IMR-90 (cell line): ENCODE measurements around the gene SLC29A1. TPM values are rescaled to one million over a fixed set of nuclear protein-coding genes. Genes with fewer than 3 reads are reported as not detected.

Experiments used
- ATAC-seq: fragments of 200-7000 bp; cut with Tn5 transposase; 2 replicates; pipeline ENCODE4 v1.9.1; 2020; ENCODE audit warnings: low read depth, mild to moderate bottlenecking, moderate library complexity
- BruUV-seq: library from RNA; stranded (reverse); fragments of 400-500 nt; replicated peaks from 2 replicates; lab custom pipeline; 2021; lab: Mats Ljungman, UMichigan
- CTCF ChIA-PET: fragments of 300-600 bp; formaldehyde crosslinking; extraction: SDS; loops from one replicate; lab custom pipeline; 2021; ENCODE audit warnings: antibody characterized with exemption; lab: Yijun Ruan, JAX
- POLR2A ChIA-PET: fragments of 300-600 bp; sonication (Branson Sonifier 250); formaldehyde crosslinking; loops from one replicate; lab custom pipeline; 2022; ENCODE audit warnings: antibody characterized with exemption; ENCODE audit not compliant: unreplicated experiment; lab: Charles Lee
- DNase-seq: peaks from one replicate; pipeline ENCODE4 v3.0.0; 2013
- H2AFZ ChIP-seq: replicated peaks from 2 replicates; pipeline ENCODE3; 2013; ENCODE audit warnings: low read length, mild to moderate bottlenecking; ENCODE audit not compliant: poor library complexity
- H2AK5ac ChIP-seq: 2 replicates; pipeline ENCODE4 v1.6.1; 2013; ENCODE audit warnings: low read depth, low read length, inconsistent platforms
- H2AK9ac ChIP-seq: replicated peaks from 2 replicates; pipeline ENCODE3; 2013; ENCODE audit warnings: mild to moderate bottlenecking, low read depth, low read length, moderate library complexity; ENCODE audit not compliant: poor library complexity
- H2BK120ac ChIP-seq: 2 replicates; pipeline ENCODE4 v1.6.1; 2013; ENCODE audit warnings: low read depth, low read length, inconsistent platforms
- H2BK15ac ChIP-seq: 3 replicates; pipeline ENCODE4 v1.6.1; 2013; ENCODE audit warnings: low read depth, low read length, inconsistent platforms
- H2BK20ac ChIP-seq: 2 replicates; pipeline ENCODE4 v1.6.1; 2013; ENCODE audit warnings: low read depth, mild to moderate bottlenecking, inconsistent platforms, low read length, moderate library complexity
- H2BK5ac ChIP-seq: 2 replicates; pipeline ENCODE4 v1.6.1; 2013; ENCODE audit warnings: mild to moderate bottlenecking, low read depth, low read length, inconsistent platforms; ENCODE audit not compliant: poor library complexity, severe bottlenecking
- H3K14ac ChIP-seq: replicated peaks from 2 replicates; pipeline ENCODE4 v1.6.1; 2013; ENCODE audit warnings: low read depth, low read length, inconsistent platforms
- H3K18ac ChIP-seq: 2 replicates; pipeline ENCODE4 v1.6.1; 2013; ENCODE audit warnings: low read depth, low read length, control low read depth
- H3K23ac ChIP-seq: 2 replicates; pipeline ENCODE4 v1.6.1; 2013; ENCODE audit warnings: low read depth, low read length, inconsistent platforms
- H3K27ac ChIP-seq: 2 replicates; pipeline ENCODE4 v1.5.1; 2013; ENCODE audit warnings: mild to moderate bottlenecking, control low read depth, low read length; ENCODE audit not compliant: insufficient read depth
- H3K27me3 ChIP-seq: 2 replicates; pipeline ENCODE4 v1.6.1; 2013; ENCODE audit warnings: low read length; ENCODE audit not compliant: control insufficient read depth, insufficient read depth
- H3K36me3 ChIP-seq: 2 replicates; pipeline ENCODE4 v1.6.1; 2013; ENCODE audit warnings: low read length, mixed read lengths; ENCODE audit not compliant: control insufficient read depth, insufficient read depth
- H3K4ac ChIP-seq: 2 replicates; pipeline ENCODE4 v1.6.1; 2013; ENCODE audit warnings: low read depth, low read length, inconsistent platforms
- H3K4me1 ChIP-seq: 2 replicates; pipeline ENCODE4 v1.6.1; 2013; ENCODE audit warnings: low read length, mixed read lengths; ENCODE audit not compliant: control insufficient read depth, insufficient read depth
- H3K4me2 ChIP-seq: 2 replicates; pipeline ENCODE4 v1.6.1; 2013; ENCODE audit warnings: low read depth, mild to moderate bottlenecking, control low read depth, low read length, moderate library complexity
- H3K4me3 ChIP-seq: 2 replicates; pipeline ENCODE4 v1.5.1; 2013; ENCODE audit warnings: low read depth, mild to moderate bottlenecking, control low read depth, low read length, moderate library complexity; ENCODE audit not compliant: insufficient read depth
- H3K56ac ChIP-seq: 2 replicates; pipeline ENCODE4 v1.6.1; 2013; ENCODE audit warnings: low read length, inconsistent platforms; ENCODE audit not compliant: insufficient read depth; ENCODE audit errors: extremely low read depth
- H3K79me1 ChIP-seq, 2 experiments: 2 replicates each; pipeline ENCODE4 v1.6.1; 2013; ENCODE audit warnings: low read length in 2 of 2, inconsistent platforms in 1 of 2, low read depth in 1 of 2
- H3K9ac ChIP-seq: 2 replicates; pipeline ENCODE4 v1.6.1; 2013; ENCODE audit warnings: low read depth, low read length, control low read depth
- H3K9me1 ChIP-seq: 2 replicates; pipeline ENCODE4 v1.6.1; 2013; ENCODE audit warnings: low read length, inconsistent platforms; ENCODE audit not compliant: insufficient read depth
- H3K9me3 ChIP-seq: 2 replicates; pipeline ENCODE4 v1.6.1; 2013; ENCODE audit warnings: low read length; ENCODE audit not compliant: control insufficient read depth, insufficient read depth
- H4K20me1 ChIP-seq: 2 replicates; pipeline ENCODE4 v1.6.1; 2013; ENCODE audit warnings: low read length, inconsistent platforms; ENCODE audit not compliant: insufficient read depth
- H4K5ac ChIP-seq: 2 replicates; pipeline ENCODE4 v1.6.1; 2013; ENCODE audit warnings: mild to moderate bottlenecking, low read depth, low read length, control low read depth
- H4K8ac ChIP-seq, 2 experiments: 2 replicates each; pipeline ENCODE4 v1.6.1; 2013; ENCODE audit warnings: low read depth in 2 of 2, low read length in 2 of 2, control low read depth in 1 of 2, inconsistent platforms in 1 of 2
- H4K91ac ChIP-seq: 2 replicates; pipeline ENCODE4 v1.6.1; 2013; ENCODE audit warnings: low read depth, low read length, inconsistent platforms; ENCODE audit not compliant: insufficient read depth
- CHD1 ChIP-seq: IDR thresholded peaks from 2 replicates; pipeline ENCODE4 v1.6.1; 2012; ENCODE audit warnings: low read depth, low read length, improper control_type of control experiment
- CTCF ChIP-seq: conservative IDR thresholded peaks from 2 replicates; pipeline ENCODE4 v1.5.1; 2012; ENCODE audit warnings: mild to moderate bottlenecking, low read depth, low read length, improper control_type of control experiment
- ELK1 ChIP-seq: fragments of 150-350 bp; IDR thresholded peaks from 2 replicates; pipeline ENCODE4 v1.6.1; 2016; ENCODE audit warnings: low read depth, mild to moderate bottlenecking, low read length, moderate library complexity, borderline replicate concordance
- MAZ ChIP-seq: IDR thresholded peaks from 2 replicates; pipeline ENCODE4 v1.6.1; 2012; ENCODE audit warnings: low read depth, mild to moderate bottlenecking, low read length, improper control_type of control experiment, moderate library complexity, borderline replicate concordance
- NFE2L2 ChIP-seq: fragments of 150-350 bp; IDR thresholded peaks from 2 replicates; pipeline ENCODE4 v1.6.1; 2016; ENCODE audit warnings: low read depth, mild to moderate bottlenecking, low read length
- RAD21 ChIP-seq: IDR thresholded peaks from 2 replicates; pipeline ENCODE4 v1.6.1; 2012; ENCODE audit warnings: low read length, improper control_type of control experiment
- RCOR1 ChIP-seq: IDR thresholded peaks from 2 replicates; pipeline ENCODE4 v1.6.1; 2012; ENCODE audit warnings: mild to moderate bottlenecking, low read length, improper control_type of control experiment; ENCODE audit not compliant: insufficient replicate concordance
- RFX5 ChIP-seq: IDR thresholded peaks from 2 replicates; pipeline ENCODE4 v1.8.0; 2012; ENCODE audit warnings: low read depth, mild to moderate bottlenecking, low read length, moderate library complexity
- WGBS, 2 experiments: methylation state at CpG; one replicate each; pipeline versions ENCODE4 v1.1.5 to v1.1.7; 2013; ENCODE audit warnings: missing lambda C conversion rate in 2 of 2; ENCODE audit not compliant: insufficient read length in 1 of 2; ENCODE audit errors: extremely low coverage in 2 of 2; 5-methylcytosine and 5-hydroxymethylcytosine counted together
- dilution Hi-C: fragments of 300-500 bp; cut with HindIII; formaldehyde crosslinking; loops from one replicate; pipeline ENCODE4 v1.14.3; 2018; ENCODE audit warnings: low sequenced_read_pairs; ENCODE audit not compliant: unreplicated experiment
- in situ Hi-C: fragments of 300-500 bp; cut with MboI; formaldehyde crosslinking; loops from 3 replicates; pipeline ENCODE4 v1.14.3; 2019; ENCODE audit warnings: low sequenced_read_pairs, inconsistent platforms, mixed read lengths
- intact Hi-C: fragments of 100-400 bp; cut with micrococcal nuclease; formaldehyde crosslinking; loops from 2 replicates; pipeline ENCODE4 v1.10.0; 2022
- polyA plus RNA-seq, 3 experiments: library from polyadenylated mRNA; depleted of rRNA; stranded (reverse); fragments of >200 nt; gene quantifications; 2 replicates each; pipeline ENCODE4 v1.2.3, GENCODE V29; 2012; ENCODE audit warnings: low replicate concordance in 1 of 3
- total RNA-seq: library from RNA; depleted of rRNA; stranded (reverse); fragments of >200 nt; gene quantifications from 2 replicates; pipeline ENCODE4 v1.2.3, GENCODE V29; 2012

Gene SLC29A1
- total and polyA plus RNA-seq, 2 of the 4 experiments (the other 2 are of a cell fraction): 4.1 to 22.1 TPM

- POLR2A ChIA-PET: no interaction called here
- no peaks in the 10 kb centered on the region for H4K20me1 ChIP-seq
- no peak for DNase-seq
These were observed 15.4 kb upstream of the SLC29A1 start for GRCh38 chr6:44207966-44208365.

More at GRCh38 chr6:44207966-44208365, 15.4 kb upstream of the SLC29A1 start:
- in situ Hi-C loops: no loop called here
- H3K36me3 ChIP-seq: no peaks in the 10 kb centered on the region
- no peak overlapping the region for H3K4me3 ChIP-seq
- no peak overlapping the region for H2AFZ ChIP-seq
- intact Hi-C loops: loop anchor here (2.0 kb wide), 1 partner anchor 17 kb away; no protein-coding TSS in a partner anchor
- H4K91ac ChIP-seq: no peak overlapping the region
- WGBS, 2 experiments: no CpG with 5 or more reads among the region's 6 CpGs
- no peak overlapping the region for H3K56ac ChIP-seq
- no peak overlapping the region for H3K27ac ChIP-seq
- no peaks in the 10 kb centered on the region for H3K4me1 ChIP-seq
- H2BK15ac ChIP-seq: no peak overlapping the region
- peaks cover 16% of the 10 kb centered on the region for H3K27me3 ChIP-seq
- no peak for ATAC-seq
- no peaks in the 10 kb centered on the region for H3K9me3 ChIP-seq
- H4K8ac ChIP-seq: no peak overlapping the region
- H2BK20ac ChIP-seq: no peak overlapping the region
- CTCF ChIA-PET: interaction anchor here (0.8 kb wide), 1 partner anchor 60 kb away, joined by 3 read pairs; no protein-coding TSS in a partner anchor
- TF ChIP-seq NFE2L2 (no peak), ELK1 (no peak), CHD1 (no peak), RFX5 (no peak), RAD21 (no peak), RCOR1 (no peak), CTCF (no peak), MAZ (no peak)
- no peak overlapping the region for H2BK120ac ChIP-seq
- H3K4ac ChIP-seq: no peak overlapping the region
- no peak overlapping the region for H3K4me2 ChIP-seq
- H3K79me1 ChIP-seq: no peaks in the 10 kb centered on the region
- H3K9ac ChIP-seq: no peak overlapping the region
- H2AK9ac ChIP-seq: no peak overlapping the region
- no TSS peak for BruUV-seq
- no peak overlapping the region for H4K5ac ChIP-seq
- H3K23ac ChIP-seq: no peak overlapping the region
- H3K18ac ChIP-seq: no peak overlapping the region
- dilution Hi-C loops: no loop called here
- no peak overlapping the region for H2AK5ac ChIP-seq
- no peak overlapping the region for H2BK5ac ChIP-seq
- H3K9me1 ChIP-seq: no peaks in the 10 kb centered on the region
- no peak overlapping the region for H3K14ac ChIP-seq
